CD4-positive, alpha-beta T cell treated with Interleukin-6 for 4 hours (primary cell): Measurements from ENCODE around the gene TTC39A.
"Not testable (repeated sequence)": the region's sequence is repeated elsewhere in the genome, so short reads cannot be mapped to it uniquely, and the experiment has no call there.

ENCODE experiments used
- DNase-seq: peaks from one replicate; pipeline ENCODE4 v3.0.0-alpha.2; 2020; ENCODE audit warnings: mixed read lengths

Gene TTC39A

DNA sequence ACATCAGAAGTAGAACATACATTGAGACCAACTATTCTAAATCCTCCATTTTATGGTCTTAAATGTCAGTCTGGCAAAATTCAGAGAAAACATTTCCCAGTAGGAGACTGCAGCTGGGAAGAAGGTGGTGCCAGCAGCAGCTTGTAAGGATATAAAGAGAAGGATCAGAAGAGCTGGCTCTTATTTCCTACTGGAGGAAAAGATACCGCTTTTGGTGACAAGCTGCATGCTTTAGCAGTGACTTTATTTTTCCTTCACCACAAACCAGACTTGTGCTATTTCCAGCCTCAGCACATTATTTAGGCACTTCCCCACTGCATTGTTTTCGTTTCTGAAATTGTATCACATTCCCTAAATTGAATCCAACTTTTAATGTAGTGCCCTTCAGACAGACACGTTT lies 65.9 kb downstream of the TTC39A start:
- no peak for DNase-seq

GRCh38 chr1:51263147-51263877 lies 67.0 kb downstream of the TTC39A start:
- DNase-seq: no peak

- no peak for DNase-seq
These were observed 75.0 kb downstream of the TTC39A start for GRCh38 chr1:51255331-51255730.

DNA sequence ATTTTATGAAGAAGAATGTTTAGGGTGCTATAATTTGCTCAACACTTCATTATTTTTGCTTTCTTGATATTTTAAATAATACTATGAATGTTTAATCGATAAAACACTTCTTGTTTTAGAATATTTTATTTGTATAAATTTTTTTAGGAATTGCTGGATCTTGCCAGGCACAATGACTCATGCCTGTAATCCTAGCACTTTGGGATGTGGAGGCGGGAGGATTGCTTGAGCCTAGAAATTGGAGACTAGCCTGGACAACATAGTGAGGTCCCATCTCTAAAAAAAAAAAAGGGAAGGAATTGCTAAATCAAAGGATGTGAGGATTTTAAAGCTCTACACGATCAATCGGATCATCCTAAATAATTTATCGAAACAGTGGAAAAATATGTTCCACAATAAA lies 76.7 kb downstream of the TTC39A start:
- no peak for DNase-seq

GRCh38 chr1:51252366-51252765 lies 78.0 kb downstream of the TTC39A start:
- no peak for DNase-seq

DNA sequence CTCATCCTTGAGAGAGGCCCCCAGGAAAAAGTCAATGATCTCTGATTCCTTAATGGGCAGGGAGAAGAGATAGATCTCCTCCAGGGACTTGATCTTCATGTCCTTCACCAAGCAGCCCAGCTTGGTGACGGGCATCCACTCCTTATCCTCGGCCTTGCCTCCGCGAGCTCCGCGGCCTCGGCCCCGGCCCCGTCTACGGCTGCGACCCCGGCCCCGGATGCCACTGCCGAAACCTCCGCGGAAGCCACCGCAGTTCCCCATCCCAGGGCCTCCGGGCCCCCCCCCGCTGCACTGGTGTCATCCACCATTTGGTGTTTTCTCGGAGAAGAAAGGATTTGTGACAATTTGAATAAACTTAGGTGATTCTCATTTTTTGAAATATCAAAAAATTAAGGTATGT lies 79.2 kb downstream of the TTC39A start:
- not testable (repeated sequence) for DNase-seq

DNA sequence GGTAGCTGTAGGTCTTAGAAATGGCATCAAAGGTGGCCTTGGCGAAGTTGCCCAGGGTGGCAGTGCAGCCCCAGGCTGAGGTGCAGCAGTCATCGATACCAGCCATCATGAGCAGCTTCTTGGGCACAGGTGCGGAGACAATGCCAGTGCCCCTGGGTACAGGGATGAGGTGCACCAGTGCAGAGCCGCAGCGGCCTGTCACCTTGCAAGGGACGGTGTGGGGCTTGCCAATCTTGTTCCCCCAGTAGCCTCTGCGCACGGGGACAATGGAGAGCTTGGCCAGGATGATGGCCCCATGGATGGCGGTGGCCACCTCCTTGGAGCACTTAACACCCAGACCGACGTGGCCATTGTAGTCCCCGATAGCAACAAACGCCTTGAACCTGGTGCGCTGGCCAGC lies 79.6 kb downstream of the TTC39A start:
- not testable (repeated sequence) for DNase-seq

DNA sequence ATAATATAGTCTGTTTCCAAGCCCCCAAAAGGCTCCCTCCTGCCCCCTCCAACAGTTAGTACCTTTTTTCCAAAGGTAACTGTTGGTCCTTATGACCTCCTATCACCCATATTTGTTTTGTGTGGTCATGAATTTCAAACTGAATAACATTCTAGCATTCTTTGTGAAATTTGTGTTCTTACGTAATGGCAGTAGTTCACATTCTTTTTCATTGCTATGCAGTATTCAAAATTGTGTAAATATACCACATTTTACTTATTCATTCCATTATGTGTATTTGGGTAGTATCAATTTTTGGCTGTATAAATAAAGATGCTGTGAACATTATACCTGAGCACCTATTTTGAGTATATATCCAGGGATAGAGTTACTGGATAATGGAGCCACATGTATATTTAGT lies 80.9 kb downstream of the TTC39A start:
- DNase-seq: no peak

- no peak for DNase-seq
These were observed 82.9 kb downstream of the TTC39A start for GRCh38 chr1:51247499-51247898.

- no peak for DNase-seq
These were observed 83.3 kb downstream of the TTC39A start for GRCh38 chr1:51247022-51247421.

- DNase-seq: no peak
These were observed 87.8 kb downstream of the TTC39A start for GRCh38 chr1:51242546-51242945.

GRCh38 chr1:51241119-51241518 lies 89.2 kb downstream of the TTC39A start:
- no peak for DNase-seq

DNA sequence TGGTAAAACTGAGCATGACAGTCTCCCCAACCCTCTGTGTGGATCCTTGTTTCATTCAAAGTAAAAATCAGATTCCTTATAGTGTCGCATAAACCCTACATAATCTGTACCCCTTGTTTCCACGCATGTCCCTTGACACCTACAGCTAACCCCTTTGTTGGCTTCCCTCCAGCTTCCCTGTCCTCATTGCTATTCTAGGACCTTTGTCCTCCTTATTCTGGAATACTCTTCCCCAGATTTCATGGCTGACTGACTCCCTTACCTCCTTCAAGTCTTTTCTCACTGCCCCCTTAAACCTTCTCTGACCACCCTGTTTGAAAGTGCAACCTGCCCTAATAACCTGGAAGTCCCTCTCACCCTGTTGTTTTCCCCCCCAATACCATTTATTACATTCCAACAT lies 90.3 kb downstream of the TTC39A start:
- DNase-seq: no peak

DNA sequence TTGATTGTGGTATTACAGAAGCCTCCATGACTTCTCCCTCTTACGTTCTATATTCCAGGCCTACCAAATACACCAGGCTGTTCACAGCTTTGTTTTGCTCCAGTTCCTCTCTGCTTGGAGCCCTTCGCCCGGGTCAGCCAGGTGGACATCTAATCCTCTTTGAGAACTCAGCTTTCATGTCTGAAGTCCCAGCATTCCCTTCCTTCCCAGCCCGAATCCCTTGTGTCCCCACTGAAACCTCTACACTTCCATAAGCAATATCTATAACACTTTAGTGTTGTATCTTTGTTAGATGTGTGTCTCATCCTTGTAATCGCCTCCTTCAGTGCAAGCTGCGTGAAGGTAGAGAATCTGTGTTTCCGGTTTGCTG lies 92.3 kb downstream of the TTC39A start:
- no peak for DNase-seq

- no peak for DNase-seq
These were observed 92.9 kb downstream of the TTC39A start for GRCh38 chr1:51237351-51238033.
